H9 (cell line): ENCODE data around the gene IFNA6. TPM values are rescaled to one million over a fixed set of nuclear protein-coding genes. Genes with fewer than 3 reads are reported as not detected.

Source experiments
- DNase-seq: peaks from one replicate; pipeline ENCODE4 v3.0.0-alpha.2; 2017
- H2AFZ ChIP-seq: one replicate; pipeline ENCODE4 v1.6.1; 2013; ENCODE audit warnings: mild to moderate bottlenecking, low read length, control low read depth, moderate library complexity
- H2AK5ac ChIP-seq: 2 replicates; pipeline ENCODE4 v1.6.1; 2013; ENCODE audit warnings: low read length, control low read depth, mixed read lengths; ENCODE audit not compliant: insufficient read length
- H2BK120ac ChIP-seq: one replicate; pipeline ENCODE4 v1.6.1; 2013; ENCODE audit warnings: low read depth, mild to moderate bottlenecking, low read length, control low read depth, inconsistent platforms; ENCODE audit not compliant: poor library complexity, severe bottlenecking
- H2BK12ac ChIP-seq: 2 replicates; pipeline ENCODE4 v1.6.1; 2013; ENCODE audit warnings: low read length, control low read depth, mixed read lengths, low read depth; ENCODE audit not compliant: insufficient read length
- H2BK15ac ChIP-seq: 2 replicates; pipeline ENCODE4 v1.6.1; 2013; ENCODE audit warnings: low read depth, low read length, control low read depth
- H2BK20ac ChIP-seq: one replicate; pipeline ENCODE4 v1.6.1; 2013; ENCODE audit warnings: low read depth, mild to moderate bottlenecking, low read length, control low read depth, inconsistent platforms; ENCODE audit not compliant: poor library complexity, severe bottlenecking
- H2BK5ac ChIP-seq: 2 replicates; pipeline ENCODE4 v1.6.1; 2013; ENCODE audit warnings: low read length, control low read depth, mixed read lengths; ENCODE audit not compliant: insufficient read length
- H3K14ac ChIP-seq: 2 replicates; pipeline ENCODE4 v1.6.1; 2013; ENCODE audit warnings: low read length, control low read depth; ENCODE audit not compliant: insufficient read depth
- H3K18ac ChIP-seq: 2 replicates; pipeline ENCODE4 v1.6.1; 2013; ENCODE audit warnings: low read depth, mild to moderate bottlenecking, mixed read lengths, low read length, control low read depth; ENCODE audit not compliant: insufficient read length
- H3K23ac ChIP-seq: 2 replicates; pipeline ENCODE4 v1.6.1; 2013; ENCODE audit warnings: low read length, control low read depth, mixed read lengths, low read depth; ENCODE audit not compliant: insufficient read length
- H3K23me2 ChIP-seq: 2 replicates; pipeline ENCODE4 v1.6.1; 2013; ENCODE audit warnings: low read depth, mild to moderate bottlenecking, mixed read lengths, low read length, control low read depth; ENCODE audit not compliant: insufficient read length, poor library complexity, severe bottlenecking
- H3K27ac ChIP-seq: 2 replicates; pipeline ENCODE4 v1.5.1; 2013; ENCODE audit warnings: low read length, control low read depth, mixed read lengths, low read depth; ENCODE audit not compliant: insufficient read length
- H3K27me3 ChIP-seq: 2 replicates; pipeline ENCODE4 v1.6.1; 2013; ENCODE audit warnings: low read length, control low read depth, inconsistent platforms; ENCODE audit not compliant: insufficient read depth
- H3K4ac ChIP-seq: 2 replicates; pipeline ENCODE4 v1.6.1; 2013; ENCODE audit warnings: low read depth, mild to moderate bottlenecking, control low read depth, inconsistent platforms, low read length, moderate library complexity
- H3K4me1 ChIP-seq: 2 replicates; pipeline ENCODE4 v1.6.1; 2013; ENCODE audit warnings: low read length, control low read depth, inconsistent platforms; ENCODE audit not compliant: insufficient read depth
- H3K4me2 ChIP-seq: 2 replicates; pipeline ENCODE4 v1.6.1; 2013; ENCODE audit warnings: low read length, control low read depth, mixed read lengths; ENCODE audit not compliant: insufficient read length, insufficient read depth
- H3K56ac ChIP-seq: 2 replicates; pipeline ENCODE4 v1.6.1; 2013; ENCODE audit warnings: low read depth, mild to moderate bottlenecking, mixed read lengths, low read length, control low read depth; ENCODE audit not compliant: insufficient read length
- H3K79me1 ChIP-seq: 2 replicates; pipeline ENCODE4 v1.6.1; 2013; ENCODE audit warnings: low read depth, mild to moderate bottlenecking, moderate library complexity, low read length, control low read depth, inconsistent platforms; ENCODE audit not compliant: insufficient read depth, poor library complexity, severe bottlenecking
- H3K79me2 ChIP-seq: 2 replicates; pipeline ENCODE4 v1.6.1; 2013; ENCODE audit warnings: low read length, control low read depth, inconsistent platforms; ENCODE audit not compliant: insufficient read depth
- H3K9ac ChIP-seq: 2 replicates; pipeline ENCODE4 v1.6.1; 2013; ENCODE audit warnings: low read length, control low read depth, mixed read lengths; ENCODE audit not compliant: insufficient read length; ENCODE audit errors: extremely low read depth
- H3K9me3 ChIP-seq: one replicate; pipeline ENCODE4 v1.6.1; 2013; ENCODE audit warnings: low read depth, low read length, inconsistent platforms; ENCODE audit not compliant: control insufficient read depth
- H3T11ph ChIP-seq: one replicate; pipeline ENCODE4 v1.6.1; 2013; ENCODE audit warnings: mild to moderate bottlenecking, low read length, control low read depth, inconsistent platforms
- H4K20me1 ChIP-seq: one replicate; pipeline ENCODE4 v1.6.1; 2013; ENCODE audit not compliant: control insufficient read depth, insufficient read length, insufficient read depth
- H4K5ac ChIP-seq: 2 replicates; pipeline ENCODE4 v1.6.1; 2013; ENCODE audit warnings: low read depth, mild to moderate bottlenecking, mixed read lengths, low read length, control low read depth; ENCODE audit not compliant: insufficient read length
- H4K8ac ChIP-seq: replicated peaks from 2 replicates; pipeline ENCODE4 v1.6.1; 2013; ENCODE audit warnings: low read length, control low read depth, mixed read lengths, low read depth; ENCODE audit not compliant: insufficient read length
- H4K91ac ChIP-seq: 2 replicates; pipeline ENCODE4 v1.6.1; 2013; ENCODE audit warnings: low read depth, mild to moderate bottlenecking, moderate library complexity, mixed read lengths, low read length, control low read depth; ENCODE audit not compliant: insufficient read length
- H3K27ac Mint-ChIP-seq, 3 experiments: 2 replicates in 2 of 3; 3 replicates in 1 of 3; pipeline ENCODE4 v1.8.0; 2020 to 2021; ENCODE audit warnings: mixed read lengths in 3 of 3, mild to moderate bottlenecking in 1 of 3, moderate library complexity in 1 of 3
- H3K27me3 Mint-ChIP-seq: 2 replicates; pipeline ENCODE4 v1.8.0; 2021; ENCODE audit warnings: low read depth, mild to moderate bottlenecking, moderate library complexity, mixed read lengths
- H3K36me3 Mint-ChIP-seq, 3 experiments: 2 replicates in 2 of 3; 3 replicates in 1 of 3; pipeline ENCODE4 v1.8.0; 2020 to 2021; ENCODE audit warnings: low read depth in 3 of 3, mixed read lengths in 3 of 3; ENCODE audit not compliant: insufficient read depth in 1 of 3
- H3K4me1 Mint-ChIP-seq, 2 experiments: 2 replicates each; pipeline ENCODE4 v1.8.0; 2020; ENCODE audit warnings: mixed read lengths in 2 of 2
- H3K4me3 Mint-ChIP-seq, 2 experiments: 2 replicates in 1 of 2; 3 replicates in 1 of 2; pipeline ENCODE4 v1.8.0; 2020 to 2021; ENCODE audit warnings: mild to moderate bottlenecking in 2 of 2, mixed read lengths in 2 of 2, moderate library complexity in 1 of 2
- H3K9me3 Mint-ChIP-seq, 2 experiments: 2 replicates in 1 of 2; 3 replicates in 1 of 2; pipeline ENCODE4 v1.8.0; 2020; ENCODE audit warnings: mild to moderate bottlenecking in 2 of 2, mixed read lengths in 2 of 2, moderate library complexity in 1 of 2
- CTCF ChIP-seq: fragments of 200-600 bp; sonication (generic); conservative IDR thresholded peaks from 3 replicates; pipeline ENCODE4 v1.8.0; 2021; ENCODE audit warnings: antibody characterized with exemption, mild to moderate bottlenecking
- WGBS: extraction: QIAGEN DNeasy Blood & Tissue Kit; methylation state at CpG from one replicate; pipeline ENCODE4 v1.1.7; 2013; ENCODE audit warnings: missing lambda C conversion rate, low lambda C conversion rate, mixed read lengths; ENCODE audit not compliant: insufficient read length; ENCODE audit errors: extremely low coverage; 5-methylcytosine and 5-hydroxymethylcytosine counted together
- total RNA-seq: library from RNA; stranded (reverse); gene quantifications from 2 replicates; pipeline ENCODE4 v1.2.1, GENCODE V29; 2021

Gene IFNA6
- total RNA-seq, 1 experiment from 2014 or later, result not detected

GRCh38 chr9:21316032-21316842, 34.5 kb downstream of the IFNA6 start:
- no CpG with 5 or more reads among the region's 8 CpGs for WGBS
- no peak overlapping the region for H3K4me3 Mint-ChIP-seq

More at GRCh38 chr9:21316032-21316842, 34.5 kb downstream of the IFNA6 start:
- H3K4ac ChIP-seq, result no peak overlapping the region
- no peak overlapping the region for H3K27ac ChIP-seq
- Mint-ChIP-seq H3K9me3 (peaks cover 5 to 6% of the 10 kb centered on the region in 2 experiments), H3K36me3 (peaks cover 0 to 4% (median 2%) of the 10 kb centered on the region in 3 experiments; a peak in 4 of 7 replicates), H3K27ac (no peak overlapping the region), H3K4me1 (peaks cover 3 to 4% of the 10 kb centered on the region in 2 experiments), H3K27me3 (peaks cover 15% of the 10 kb centered on the region)
- H4K91ac ChIP-seq, result no peak overlapping the region
- no peaks in the 10 kb centered on the region for H4K20me1 ChIP-seq
- no peak overlapping the region for H2BK12ac ChIP-seq
- no peaks in the 10 kb centered on the region for H3K4me1 ChIP-seq
- H3K23me2 ChIP-seq, result no peaks in the 10 kb centered on the region
- no peak overlapping the region for H2AFZ ChIP-seq
- no peaks in the 10 kb centered on the region for H3K79me1 ChIP-seq
- H2BK120ac ChIP-seq, result no peak overlapping the region
- no peak overlapping the region for H3T11ph ChIP-seq
- no peak overlapping the region for H3K18ac ChIP-seq
- no peak overlapping the region for H3K56ac ChIP-seq
- H3K27me3 ChIP-seq, result no peaks in the 10 kb centered on the region
- no peak overlapping the region for H3K9ac ChIP-seq
- H4K8ac ChIP-seq, result no peak overlapping the region
- H3K4me2 ChIP-seq, result no peak overlapping the region
- no peak for DNase-seq
- no peak overlapping the region for H2BK20ac ChIP-seq
- no peak overlapping the region for H2BK15ac ChIP-seq
- TF ChIP-seq CTCF, result no peak
- no peaks in the 10 kb centered on the region for H3K9me3 ChIP-seq
- no peak overlapping the region for H3K14ac ChIP-seq
- no peak overlapping the region for H3K23ac ChIP-seq
- H3K79me2 ChIP-seq, result no peaks in the 10 kb centered on the region
- H2AK5ac ChIP-seq, result no peak overlapping the region
- H2BK5ac ChIP-seq, result no peak overlapping the region
- H4K5ac ChIP-seq, result no peak overlapping the region
